ENCODE data around the gene SKAP2. TPM values are rescaled to one million over a fixed set of nuclear protein-coding genes. Genes with fewer than 3 reads are reported as not detected.

SKAP2 gene
- total RNA-seq, 2 donors from 2014 or later = 3.3 to 3.4 TPM

DNA sequence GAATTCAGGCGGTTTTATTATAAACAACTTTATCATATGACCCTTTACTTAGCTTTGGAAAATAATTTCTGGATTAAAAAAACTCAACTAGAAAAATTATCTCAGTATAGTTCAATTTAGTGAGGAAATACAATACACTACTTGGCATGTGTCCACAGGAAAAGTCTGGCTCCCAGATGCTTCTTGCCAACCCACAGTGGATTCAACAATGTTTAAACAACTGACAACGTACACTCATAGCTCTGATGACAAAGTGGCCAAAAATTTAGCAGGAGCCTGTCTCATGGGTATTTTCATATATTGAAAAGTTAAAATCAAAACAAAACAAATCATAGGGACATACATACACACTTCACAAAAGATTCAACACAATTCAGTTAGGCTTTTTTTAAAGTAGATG, 158.8 kb downstream of the SKAP2 start:
- H3K27ac Mint-ChIP-seq = no peak overlapping the region
- 96% methylated on average over 1 of the region's 2 CpGs; no CpG with 5 or more reads in 1 of the 2 experiments for WGBS, 2 experiments (ENCODE audit: insufficient coverage in 1 of 2, insufficient read length in 1 of 2)
- no peaks in the 10 kb centered on the region for H3K9me3 Mint-ChIP-seq
- no peak for TF ChIP-seq CTCF (conservative IDR thresholded peaks at IDR 0.05)
- Histone ChIP-seq H3K9me3 (ENCODE audit: control insufficient read depth, low read length) (no peaks in the 10 kb centered on the region), H3K27ac (ENCODE audit: low read depth, low read length) (no peak overlapping the region), H3K4me3 (ENCODE audit: low read length) (no peak overlapping the region), H3K27me3 (ENCODE audit: control insufficient read depth, insufficient read depth, low read length, poor library complexity, severe bottlenecking) (no peaks in the 10 kb centered on the region), H3K4me1 (ENCODE audit: control insufficient read depth, insufficient read depth, low read length) (no peaks in the 10 kb centered on the region), H3K9ac (ENCODE audit: extremely low read depth, low read length, poor library complexity, severe bottlenecking) (no peak overlapping the region), H3K36me3 (ENCODE audit: control insufficient read depth, insufficient read depth, low read length) (no peaks in the 10 kb centered on the region)
- no peak overlapping the region for H3K4me3 Mint-ChIP-seq
- H3K27me3 Mint-ChIP-seq (ENCODE audit: insufficient read depth) = no peaks in the 10 kb centered on the region
- no peaks in the 10 kb centered on the region for H3K36me3 Mint-ChIP-seq (ENCODE audit: low read depth)
- no peak for DNase-seq
- no peaks in the 10 kb centered on the region for H3K4me1 Mint-ChIP-seq

GRCh38 chr7:26704786-26705185, 159.6 kb downstream of the SKAP2 start:
- Histone ChIP-seq H3K9ac (ENCODE audit: extremely low read depth, low read length, poor library complexity, severe bottlenecking) (no peak overlapping the region), H3K27ac (ENCODE audit: low read depth, low read length) (no peak overlapping the region), H3K36me3 (ENCODE audit: control insufficient read depth, insufficient read depth, low read length) (no peaks in the 10 kb centered on the region), H3K4me1 (ENCODE audit: control insufficient read depth, insufficient read depth, low read length) (no peaks in the 10 kb centered on the region), H3K4me3 (ENCODE audit: low read length) (no peak overlapping the region), H3K27me3 (ENCODE audit: control insufficient read depth, insufficient read depth, low read length, poor library complexity, severe bottlenecking) (no peaks in the 10 kb centered on the region), H3K9me3 (ENCODE audit: control insufficient read depth, low read length) (no peaks in the 10 kb centered on the region)
- no peak for DNase-seq
- no peaks in the 10 kb centered on the region for H3K9me3 Mint-ChIP-seq
- no peaks in the 10 kb centered on the region for H3K36me3 Mint-ChIP-seq (ENCODE audit: low read depth)
- no peaks in the 10 kb centered on the region for H3K27me3 Mint-ChIP-seq (ENCODE audit: insufficient read depth)
- H3K4me3 Mint-ChIP-seq = no peak overlapping the region
- TF ChIP-seq CTCF (conservative IDR thresholded peaks at IDR 0.05) = no peak
- no peak overlapping the region for H3K27ac Mint-ChIP-seq
- WGBS, 2 experiments (ENCODE audit: insufficient coverage in 1 of 2, insufficient read length in 1 of 2) = 98% methylated on average over 2 of the region's 2 CpGs; no CpG with 5 or more reads in 1 of the 2 experiments
- H3K4me1 Mint-ChIP-seq = no peaks in the 10 kb centered on the region

GRCh38 chr7:26704036-26704435, 160.4 kb downstream of the SKAP2 start:
- H3K27me3 Mint-ChIP-seq (ENCODE audit: insufficient read depth) = no peaks in the 10 kb centered on the region
- no peaks in the 10 kb centered on the region for H3K9me3 Mint-ChIP-seq
- no peak for DNase-seq
- no peaks in the 10 kb centered on the region for H3K36me3 ChIP-seq (ENCODE audit: control insufficient read depth, insufficient read depth, low read length)
- H3K4me3 ChIP-seq (ENCODE audit: low read length) = no peak overlapping the region
- H3K27me3 ChIP-seq (ENCODE audit: control insufficient read depth, insufficient read depth, low read length, poor library complexity, severe bottlenecking) = no peaks in the 10 kb centered on the region
- no peak overlapping the region for H3K4me3 Mint-ChIP-seq
- 96% methylated on average over 1 of the region's 1 CpG; no CpG with 5 or more reads in 1 of the 2 experiments for WGBS, 2 experiments (ENCODE audit: insufficient coverage in 1 of 2, insufficient read length in 1 of 2)
- no peak overlapping the region for H3K27ac Mint-ChIP-seq
- no peaks in the 10 kb centered on the region for H3K36me3 Mint-ChIP-seq (ENCODE audit: low read depth)
- H3K4me1 ChIP-seq (ENCODE audit: control insufficient read depth, insufficient read depth, low read length) = no peaks in the 10 kb centered on the region
- H3K9me3 ChIP-seq (ENCODE audit: control insufficient read depth, low read length) = no peaks in the 10 kb centered on the region
- no peaks in the 10 kb centered on the region for H3K4me1 Mint-ChIP-seq
- no peak overlapping the region for H3K9ac ChIP-seq (ENCODE audit: extremely low read depth, low read length, poor library complexity, severe bottlenecking)
- no peak for TF ChIP-seq CTCF (conservative IDR thresholded peaks at IDR 0.05)
- H3K27ac ChIP-seq (ENCODE audit: low read depth, low read length) = no peak overlapping the region

All from endodermal cell (in vitro differentiated cells).